Large intestine (tissue), 3 donors: Measurements from ENCODE around the gene TRAPPC3. TPM values are rescaled to one million over a fixed set of nuclear protein-coding genes. Genes with fewer than 3 reads are reported as not detected.
A peak's percentile ranks its signal among the peaks of the same experiment; 100 is the strongest.

Experiments used
- DNase-seq, 2 donors: peaks; one replicate each; pipeline versions ENCODE4 v3.0.0 to v3.0.0-alpha.2; 2013
- H3K27ac ChIP-seq: one replicate; pipeline ENCODE4 v1.5.1; 2013; ENCODE audit warnings: low read length
- H3K27me3 ChIP-seq: 2 replicates; pipeline ENCODE4 v1.6.1; 2013; ENCODE audit warnings: low read length; ENCODE audit not compliant: control insufficient read depth, insufficient read depth
- H3K36me3 ChIP-seq: 2 replicates; pipeline ENCODE4 v1.6.1; 2013; ENCODE audit warnings: low read length; ENCODE audit not compliant: control insufficient read depth, insufficient read depth
- H3K4me1 ChIP-seq: one replicate; pipeline ENCODE4 v1.6.1; 2013; ENCODE audit warnings: low read length; ENCODE audit not compliant: control insufficient read depth, insufficient read depth
- H3K4me3 ChIP-seq: one replicate; pipeline ENCODE4 v1.5.1; 2013; ENCODE audit warnings: low read length
- H3K9me3 ChIP-seq: one replicate; pipeline ENCODE4 v1.6.1; 2013; ENCODE audit warnings: mild to moderate bottlenecking, low read depth, low read length, moderate library complexity; ENCODE audit not compliant: control insufficient read depth
- WGBS: methylation state at CpG from one replicate; pipeline ENCODE4 v1.1.5; 2013; ENCODE audit warnings: low lambda C conversion rate; ENCODE audit not compliant: insufficient coverage; 5-methylcytosine and 5-hydroxymethylcytosine counted together
- polyA plus RNA-seq: library from polyadenylated mRNA; unstranded; fragments of 120-200 nt; gene quantifications from one replicate; pipeline ENCODE4 v1.2.1, GENCODE V29; 2013

TRAPPC3 gene
- polyA plus RNA-seq, 1 donor, result 65.2 TPM

GRCh38 chr1:36153476-36153875 lies 4.2 kb upstream of the TRAPPC3 start:
- H3K4me3 ChIP-seq, result no peak overlapping the region
- no peaks in the 10 kb centered on the region for H3K36me3 ChIP-seq
- H3K27me3 ChIP-seq, result no peaks in the 10 kb centered on the region
- no peak overlapping the region for H3K27ac ChIP-seq
- peaks cover 41% of the 10 kb centered on the region for H3K4me1 ChIP-seq
- no CpG with 5 or more reads among the region's 6 CpGs for WGBS
- DNase-seq, result no peak
- H3K9me3 ChIP-seq, result no peaks in the 10 kb centered on the region

- DNase-seq, result no peak
- H3K4me3 ChIP-seq, result no peak overlapping the region
- no peaks in the 10 kb centered on the region for H3K36me3 ChIP-seq
- H3K4me1 ChIP-seq, result peaks cover 37% of the 10 kb centered on the region
- H3K9me3 ChIP-seq, result no peaks in the 10 kb centered on the region
- no CpG with 5 or more reads among the region's 3 CpGs for WGBS
- H3K27ac ChIP-seq, result no peak overlapping the region
- H3K27me3 ChIP-seq, result no peaks in the 10 kb centered on the region
Measured at GRCh38 chr1:36151845-36152203, 2.5 kb upstream of the TRAPPC3 start.

- no CpG with 5 or more reads among the region's 1 CpG for WGBS
- H3K4me1 ChIP-seq, result peaks cover 37% of the 10 kb centered on the region
- H3K9me3 ChIP-seq, result no peaks in the 10 kb centered on the region
- DNase-seq, result no peak
- no peaks in the 10 kb centered on the region for H3K27me3 ChIP-seq
- peak overlapping the region; percentile 66 for H3K27ac ChIP-seq
- H3K4me3 ChIP-seq, result no peak overlapping the region
- H3K36me3 ChIP-seq, result no peaks in the 10 kb centered on the region
Measured at GRCh38 chr1:36151134-36151844, 2.0 kb upstream of the TRAPPC3 start.

- Histone ChIP-seq H3K36me3 (no peaks in the 10 kb centered on the region), H3K9me3 (no peaks in the 10 kb centered on the region), H3K27me3 (no peaks in the 10 kb centered on the region), H3K4me1 (peaks cover 37% of the 10 kb centered on the region), H3K4me3 (no peak overlapping the region), H3K27ac (peak overlapping the region; percentile 66)
- DNase-seq, result peak; percentile 89 to 90
- WGBS, result no CpG with 5 or more reads among the region's 12 CpGs
Measured at GRCh38 chr1:36150296-36151133, 1.2 kb upstream of the TRAPPC3 start.

GRCh38 chr1:36149973-36150295 lies 648 bp upstream of the TRAPPC3 start:
- Histone ChIP-seq H3K27ac (peak overlapping the region; percentile 66), H3K4me3 (no peak overlapping the region), H3K4me1 (peaks cover 33% of the 10 kb centered on the region), H3K36me3 (no peaks in the 10 kb centered on the region), H3K27me3 (no peaks in the 10 kb centered on the region), H3K9me3 (no peaks in the 10 kb centered on the region)
- WGBS, result no CpG with 5 or more reads among the region's 6 CpGs
- DNase-seq, result no peak

- Histone ChIP-seq H3K4me1 (peaks cover 30% of the 10 kb centered on the region), H3K9me3 (no peaks in the 10 kb centered on the region), H3K27me3 (no peaks in the 10 kb centered on the region), H3K27ac (peak overlapping the region; percentile 78), H3K36me3 (no peaks in the 10 kb centered on the region), H3K4me3 (peak overlapping the region; percentile 94)
- DNase-seq, result no peak
- no CpG with 5 or more reads among the region's 16 CpGs for WGBS
Measured at GRCh38 chr1:36148821-36149236, 457 bp downstream of the TRAPPC3 start.

GRCh38 chr1:36144413-36144812 lies 4.9 kb downstream of the TRAPPC3 start:
- no peak for DNase-seq
- Histone ChIP-seq H3K36me3 (peaks cover 9% of the 10 kb centered on the region), H3K9me3 (no peaks in the 10 kb centered on the region), H3K4me3 (no peak overlapping the region), H3K4me1 (peaks cover 9% of the 10 kb centered on the region), H3K27ac (no peak overlapping the region), H3K27me3 (no peaks in the 10 kb centered on the region)
- no CpG with 5 or more reads among the region's 2 CpGs for WGBS

- no peaks in the 10 kb centered on the region for H3K27me3 ChIP-seq
- no peak overlapping the region for H3K4me3 ChIP-seq
- DNase-seq, result no peak
- no peaks in the 10 kb centered on the region for H3K9me3 ChIP-seq
- no peak overlapping the region for H3K27ac ChIP-seq
- WGBS, result 90% methylated on average over 2 of the region's 4 CpGs
- peaks cover 7% of the 10 kb centered on the region for H3K4me1 ChIP-seq
- peaks cover 17% of the 10 kb centered on the region for H3K36me3 ChIP-seq
Measured at GRCh38 chr1:36143424-36143823, 5.9 kb downstream of the TRAPPC3 start.

GRCh38 chr1:36142121-36142520 lies 7.2 kb downstream of the TRAPPC3 start:
- no peaks in the 10 kb centered on the region for H3K27me3 ChIP-seq
- H3K4me1 ChIP-seq, result no peaks in the 10 kb centered on the region
- peaks cover 30% of the 10 kb centered on the region for H3K36me3 ChIP-seq
- no peaks in the 10 kb centered on the region for H3K9me3 ChIP-seq
- no peak for DNase-seq
- WGBS, result no CpG with 5 or more reads among the region's 1 CpG
- H3K4me3 ChIP-seq, result no peak overlapping the region
- no peak overlapping the region for H3K27ac ChIP-seq

GRCh38 chr1:36139521-36139920 lies 9.8 kb downstream of the TRAPPC3 start:
- no peaks in the 10 kb centered on the region for H3K27me3 ChIP-seq
- H3K9me3 ChIP-seq, result no peaks in the 10 kb centered on the region
- no peaks in the 10 kb centered on the region for H3K4me1 ChIP-seq
- H3K27ac ChIP-seq, result no peak overlapping the region
- no peak overlapping the region for H3K4me3 ChIP-seq
- DNase-seq, result no peak
- no CpG with 5 or more reads among the region's 5 CpGs for WGBS
- H3K36me3 ChIP-seq, result peaks cover 42% of the 10 kb centered on the region
